ENCODE measurements around the gene SMCR8.
"Not testable (repeated sequence)": the region's sequence is repeated elsewhere in the genome, so short reads cannot be mapped to it uniquely, and the experiment has no call there.

The SMCR8 gene

DNA sequence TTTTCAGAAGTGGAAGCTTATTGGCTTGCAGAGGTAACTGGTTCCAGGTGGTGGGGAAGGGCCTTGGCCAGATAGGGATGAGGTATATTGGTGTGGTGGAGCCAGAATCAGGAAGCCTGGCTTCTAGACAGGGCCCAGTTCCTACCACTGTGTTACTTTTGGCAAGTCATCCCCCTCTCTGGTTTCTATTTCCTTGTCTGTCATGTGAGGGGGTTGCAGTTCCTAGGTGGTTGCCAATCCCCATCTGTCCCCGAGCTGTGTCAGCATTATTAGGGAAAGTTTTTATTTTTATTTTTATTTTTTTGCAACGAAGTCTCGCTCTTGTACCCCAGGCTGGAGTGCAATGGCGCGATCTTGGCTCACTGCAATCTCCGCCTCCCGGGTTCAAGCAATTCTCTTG, 3.0 kb downstream of the SMCR8 start:
- no peak for DNase-seq

DNA sequence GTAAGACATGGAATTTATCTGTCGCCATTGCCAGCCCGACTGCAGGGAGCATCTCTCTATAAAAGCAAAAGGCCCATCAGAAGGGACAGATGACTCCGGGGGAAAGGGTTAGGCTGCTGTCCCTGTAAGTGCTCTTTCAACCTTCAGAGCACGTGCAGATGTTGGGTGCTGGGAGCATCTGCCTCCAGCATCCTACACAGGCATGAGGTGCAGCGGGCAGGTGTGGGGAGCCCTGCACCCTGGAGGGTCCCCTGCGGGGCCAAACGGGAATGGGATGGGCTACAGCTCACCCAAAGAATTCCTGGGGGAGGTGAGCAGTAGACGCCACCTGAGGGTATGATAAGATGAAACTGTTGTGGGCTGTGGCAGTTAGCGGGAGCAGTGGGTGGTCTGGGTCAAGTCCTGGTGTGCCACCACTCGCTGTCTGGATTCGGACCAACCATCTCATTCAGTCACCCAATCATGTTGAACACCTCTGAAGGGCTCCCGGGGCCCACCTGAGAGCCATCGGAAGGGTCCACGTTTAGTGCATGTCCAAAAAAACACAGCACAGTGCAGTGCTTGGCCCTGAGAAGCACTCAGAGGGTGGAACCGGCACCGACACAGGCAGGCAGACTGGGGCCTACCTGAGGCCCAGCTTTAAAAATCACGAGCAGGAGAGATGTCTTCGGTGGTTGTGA, 3.8 kb downstream of the SMCR8 start:
- no peak for DNase-seq

DNA sequence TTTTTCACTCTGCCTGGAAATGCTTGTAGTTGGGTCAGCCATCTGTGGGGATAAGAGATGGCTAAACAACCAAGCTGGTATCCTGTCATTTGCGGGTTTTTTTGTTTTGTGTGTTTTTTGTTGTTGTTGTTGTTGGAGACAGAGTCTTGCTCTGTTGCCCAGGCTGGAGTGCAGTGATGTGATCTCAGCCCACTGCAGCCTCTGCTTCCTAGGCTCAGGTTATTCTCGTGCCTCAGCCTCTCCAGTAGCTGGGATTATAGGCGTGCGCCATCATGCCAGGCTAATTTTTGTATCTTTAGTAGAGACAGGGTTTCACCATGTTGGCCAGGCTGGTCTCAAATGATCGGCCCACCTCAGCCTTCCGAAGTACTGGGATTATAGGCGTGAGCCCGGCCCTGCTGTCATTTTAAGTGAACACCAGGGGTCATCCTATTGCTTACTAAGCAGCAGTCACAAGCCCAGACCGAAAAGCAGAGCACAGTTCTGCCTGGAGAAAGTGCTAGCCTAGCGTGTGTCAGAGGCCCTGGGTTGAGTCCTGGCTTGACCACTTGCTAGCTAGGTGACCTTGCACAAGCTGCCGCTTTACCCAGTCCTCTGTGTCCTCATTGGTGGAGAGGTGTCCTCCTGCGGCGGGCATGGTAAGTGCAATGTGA, 4.6 kb downstream of the SMCR8 start:
- peak; percentile 40 for DNase-seq

DNA sequence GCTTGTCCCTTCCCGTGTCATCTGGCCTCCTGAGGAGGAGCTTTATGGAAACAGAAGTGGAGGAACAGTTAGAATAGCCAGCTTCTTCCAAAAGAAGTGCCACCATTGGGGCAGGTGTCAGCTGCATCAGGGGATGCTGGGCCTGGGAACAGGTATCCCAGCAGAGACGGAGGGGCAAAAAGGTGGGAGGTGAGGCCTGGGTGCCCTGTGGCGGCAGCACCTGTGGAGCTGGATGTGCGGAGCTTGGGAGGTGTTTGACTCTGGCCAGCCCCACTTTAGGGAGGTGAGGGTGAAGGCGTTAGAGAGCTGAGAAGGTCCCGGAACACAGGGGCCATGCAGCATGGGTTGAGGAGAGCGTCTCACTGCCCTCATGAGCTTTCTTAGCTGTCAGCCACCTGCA, 5.2 kb downstream of the SMCR8 start:
- no peak for DNase-seq

DNA sequence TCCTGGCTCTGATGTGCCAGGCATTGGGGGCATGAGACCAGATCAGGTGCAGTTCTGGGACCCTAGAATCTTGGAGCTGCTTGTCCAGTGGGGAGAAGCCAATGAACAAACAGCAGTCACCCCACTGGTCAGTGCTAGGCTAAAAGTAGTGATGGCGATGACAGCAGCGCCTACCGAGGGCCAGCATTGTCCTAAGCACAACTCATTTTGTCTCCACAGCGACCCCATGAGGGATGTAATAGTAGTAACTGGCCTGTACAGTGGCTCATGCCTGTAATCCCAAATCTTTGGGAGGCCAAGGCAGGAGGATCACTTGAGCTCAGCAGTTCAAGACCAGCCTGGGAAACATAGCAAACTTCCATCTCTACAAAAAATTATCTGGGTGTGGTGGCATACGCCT, 6.2 kb downstream of the SMCR8 start:
- DNase-seq, result no peak

DNA sequence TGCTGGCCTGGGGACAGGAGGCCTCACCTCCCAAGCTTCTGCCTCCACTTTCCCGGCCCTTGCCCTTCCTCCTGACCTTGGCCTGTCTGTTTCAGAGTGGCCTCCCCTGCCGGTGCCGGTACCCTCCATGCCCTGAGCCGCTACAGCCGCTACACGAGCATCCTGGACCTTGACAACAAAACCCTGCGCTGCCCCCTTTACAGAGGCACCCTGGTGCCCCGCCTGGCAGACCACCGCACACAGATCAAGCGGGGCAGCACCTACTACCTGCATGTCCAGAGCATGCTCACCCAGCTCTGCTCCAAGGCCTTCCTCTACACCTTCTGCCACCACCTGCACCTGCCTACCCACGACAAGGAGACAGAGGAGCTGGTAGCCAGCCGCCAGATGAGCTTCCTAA, 7.4 kb downstream of the SMCR8 start:
- no peak for DNase-seq

DNA sequence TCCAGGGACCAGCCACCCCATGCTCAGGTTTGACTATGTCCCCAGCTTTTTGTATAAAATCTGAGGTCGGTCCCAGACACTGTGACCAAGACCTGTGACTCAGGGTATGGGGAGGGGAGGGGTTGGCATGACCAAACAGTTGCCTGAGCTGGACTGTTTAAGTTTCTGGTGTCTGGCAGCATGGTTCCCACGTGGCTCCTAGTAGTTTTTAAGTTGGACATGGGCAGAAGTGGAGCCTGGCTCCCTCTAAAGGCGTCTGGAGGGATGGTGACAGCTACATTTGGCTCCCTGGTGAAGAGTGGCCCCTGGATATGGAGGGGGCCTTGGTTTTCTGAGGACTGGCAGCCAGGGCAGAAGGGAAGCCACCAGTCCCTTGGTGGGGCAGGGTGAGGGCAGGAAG, 7.9 kb downstream of the SMCR8 start:
- DNase-seq, result peak; percentile 35

DNA sequence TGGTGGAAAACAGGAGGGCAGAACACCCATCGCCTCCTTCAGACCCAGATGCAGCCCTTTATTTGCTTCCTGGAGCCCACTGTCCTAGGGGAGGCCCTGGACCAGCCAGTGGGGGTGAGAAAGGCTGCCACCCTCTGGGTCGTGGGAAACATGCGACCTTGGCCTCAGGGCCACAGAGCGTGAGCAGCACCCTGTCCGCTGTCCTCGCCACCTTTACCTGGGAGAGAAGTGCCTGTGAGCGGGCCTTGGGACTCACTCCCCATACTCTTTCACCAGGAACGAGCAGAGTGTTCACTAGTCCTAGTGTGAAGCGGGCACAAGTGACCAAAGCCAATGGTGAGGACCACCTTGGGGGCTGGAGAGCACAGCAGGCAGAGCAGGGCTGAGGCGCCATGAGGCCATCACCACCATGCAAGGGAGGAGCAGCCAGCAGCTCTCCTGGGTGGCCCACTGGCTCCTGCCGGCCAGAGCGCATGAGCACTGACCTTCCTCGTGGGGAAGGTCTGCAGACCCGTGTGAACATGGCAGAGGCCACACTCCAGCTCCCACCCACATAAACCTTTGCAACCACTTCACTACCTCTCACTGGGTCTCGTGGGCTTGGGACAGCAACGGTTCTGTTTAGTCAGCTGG, 8.5 kb downstream of the SMCR8 start:
- DNase-seq, result no peak

DNA sequence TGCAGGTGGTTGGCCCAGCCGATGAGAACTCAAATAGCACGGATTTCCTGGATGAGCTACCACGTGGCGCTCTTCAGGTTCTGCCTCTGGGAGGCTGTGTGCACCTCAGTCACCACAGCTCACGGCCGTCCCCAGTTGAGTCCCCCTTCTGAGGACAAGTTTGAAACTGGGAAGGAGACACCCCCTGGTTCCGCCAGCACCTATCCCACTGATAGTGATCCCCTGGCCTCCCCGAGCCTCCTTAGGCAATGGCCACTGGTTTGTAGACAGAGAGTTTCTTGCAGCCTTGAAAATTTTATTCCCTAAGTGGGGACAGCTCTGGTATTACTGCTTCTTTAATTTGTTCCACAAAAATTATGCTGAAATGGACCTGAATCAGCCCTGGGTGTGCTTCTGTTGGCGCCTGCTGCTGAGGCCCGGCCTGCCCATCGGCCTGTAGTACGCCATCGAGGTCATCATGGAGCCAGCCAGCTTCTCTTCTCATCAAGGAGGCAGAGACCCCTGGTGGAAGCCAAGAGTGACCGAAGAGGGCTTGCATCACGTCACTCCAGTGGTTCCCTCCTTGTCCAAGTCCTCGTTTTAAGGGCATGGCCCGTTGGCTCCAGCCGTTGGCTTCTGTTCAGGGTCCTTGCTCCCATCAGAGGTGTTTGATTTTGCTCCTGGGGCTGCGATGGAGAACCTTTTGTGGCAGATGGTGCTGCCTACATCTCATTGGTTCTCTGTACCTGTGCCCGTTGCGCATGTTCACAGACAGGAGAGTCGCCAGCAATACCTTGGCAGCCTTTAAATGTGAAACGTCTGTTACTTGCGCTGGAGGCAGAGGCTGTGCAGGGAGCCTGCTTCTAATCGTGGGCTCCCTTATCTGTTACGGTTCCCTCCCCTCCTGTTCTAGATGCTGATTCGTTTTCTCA, 9.3 kb downstream of the SMCR8 start:
- DNase-seq, result no peak

DNA sequence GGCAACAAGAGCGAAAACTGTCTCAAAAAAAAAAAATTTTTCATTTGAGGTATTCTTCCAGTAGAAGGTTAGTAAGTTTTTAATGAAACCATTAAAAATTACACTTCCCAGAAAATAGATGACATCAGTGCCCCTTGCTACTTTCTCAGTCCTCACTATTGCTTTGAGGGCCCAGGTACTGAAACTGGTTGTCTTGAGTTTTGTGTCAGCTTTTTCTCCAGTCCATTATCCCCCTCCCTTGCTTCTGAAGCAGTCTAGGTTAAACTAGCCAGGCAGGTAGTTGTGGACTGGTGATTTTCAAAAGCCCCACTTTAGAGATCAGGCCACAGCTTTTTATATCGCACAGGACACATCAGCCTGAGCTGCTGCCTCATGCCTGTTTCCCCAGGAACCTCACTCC, 10.9 kb downstream of the SMCR8 start:
- no peak for DNase-seq

DNA sequence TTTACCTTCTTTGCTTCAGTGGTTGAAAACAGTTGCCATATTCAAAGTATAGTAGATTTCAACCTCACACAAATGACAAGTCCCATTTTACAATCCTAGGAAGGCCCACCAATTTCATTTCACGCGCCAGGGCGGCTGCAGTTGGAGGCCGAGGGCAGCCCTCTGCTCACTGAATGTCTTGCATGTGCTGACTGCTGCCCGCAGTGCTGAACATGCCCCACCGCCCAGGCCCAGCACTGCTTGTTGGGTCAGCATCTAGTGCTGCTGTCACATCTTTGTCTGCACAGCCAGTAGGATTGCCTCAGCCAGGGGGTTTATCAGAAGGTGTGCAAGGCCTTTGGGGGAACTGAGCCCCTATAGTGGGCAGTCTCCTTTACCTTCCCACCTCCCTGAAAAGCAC, 11.5 kb downstream of the SMCR8 start:
- DNase-seq, result no peak

DNA sequence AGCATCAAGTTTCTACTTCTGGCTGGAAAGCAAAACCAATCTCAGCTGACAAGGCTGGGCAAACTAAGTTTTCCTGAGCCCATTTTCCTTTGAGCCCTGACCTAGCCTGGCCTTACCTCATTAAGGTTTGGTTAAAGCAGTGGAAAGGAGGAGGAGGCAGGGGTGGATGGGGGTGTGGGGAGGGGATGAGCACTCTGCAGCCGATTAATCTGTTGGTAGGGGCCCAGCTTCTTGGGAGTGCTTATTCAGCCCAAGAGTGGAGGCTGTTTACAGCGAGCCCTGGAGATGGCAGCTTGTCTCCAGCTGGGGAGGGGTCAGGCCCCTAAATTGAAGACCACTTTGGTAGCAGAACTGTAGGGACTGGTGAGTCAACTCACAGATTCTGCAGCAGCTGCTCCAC, 12.0 kb downstream of the SMCR8 start:
- DNase-seq, result no peak

DNA sequence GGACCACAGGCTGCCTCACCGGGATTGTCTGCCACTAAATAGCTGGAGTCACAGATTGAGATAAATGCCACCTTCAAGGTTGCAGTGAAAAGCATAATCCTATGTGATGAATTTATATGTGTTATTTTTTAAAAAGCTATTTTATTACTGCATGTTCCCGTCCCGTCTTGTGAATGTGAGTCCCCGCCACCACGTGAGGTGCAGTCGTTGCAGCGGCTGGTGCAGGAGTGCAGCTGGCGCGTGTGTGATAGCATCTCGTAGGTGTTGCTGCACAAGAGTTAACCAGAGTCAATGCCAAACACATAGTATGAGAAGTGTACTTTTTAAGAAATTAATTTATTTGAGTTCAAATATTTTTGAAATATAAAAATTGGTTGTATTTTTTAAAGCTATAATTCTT, 12.5 kb downstream of the SMCR8 start:
- DNase-seq, result no peak

DNA sequence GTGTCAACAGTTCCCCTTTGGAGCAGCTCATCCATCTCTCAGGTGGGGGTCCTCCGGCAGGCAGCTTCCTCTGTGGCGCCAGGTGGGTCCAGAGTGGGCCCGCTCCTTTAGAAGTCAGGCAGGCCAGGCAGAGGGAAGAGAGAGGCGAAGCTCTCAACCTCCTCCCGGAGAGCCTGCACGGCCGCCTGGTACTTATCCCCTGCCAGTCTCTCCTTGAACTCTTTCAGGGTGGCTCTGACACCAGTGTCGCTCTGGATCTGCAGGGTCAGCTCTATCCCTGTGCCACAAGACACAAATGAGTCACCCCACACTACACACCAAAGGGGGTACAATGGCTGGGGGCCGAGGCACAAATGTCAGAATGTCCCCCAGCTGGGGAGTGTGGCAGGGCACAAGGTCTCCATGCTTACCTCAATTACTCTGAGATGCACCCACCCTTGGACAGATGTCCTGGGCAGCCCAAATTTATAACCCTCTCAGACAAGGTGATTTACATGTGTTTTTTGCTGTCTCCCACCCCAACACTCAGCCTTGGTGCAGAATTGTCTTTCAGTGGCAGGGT, 13.6 kb downstream of the SMCR8 start:
- no peak for DNase-seq

DNA sequence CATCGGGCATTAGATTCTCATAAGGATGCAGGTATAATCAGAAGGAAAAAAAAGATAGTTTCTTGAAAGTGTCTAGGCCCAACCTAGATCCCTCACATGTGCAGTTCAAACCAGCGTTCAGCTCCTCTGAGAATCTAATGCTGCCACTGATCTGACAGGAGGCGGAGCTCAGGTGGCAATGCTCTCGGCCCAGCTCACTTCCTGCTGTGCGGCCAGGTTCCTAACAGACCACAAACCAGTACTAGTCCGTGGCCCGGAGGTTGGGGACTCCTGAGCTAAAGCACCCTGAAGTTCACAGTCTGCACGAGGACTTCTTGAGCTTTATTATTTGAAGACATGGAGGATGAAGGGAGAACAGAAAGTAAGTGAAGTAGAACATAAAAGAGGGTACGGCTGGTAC, 16.8 kb downstream of the SMCR8 start:
- DNase-seq, result no peak

DNA sequence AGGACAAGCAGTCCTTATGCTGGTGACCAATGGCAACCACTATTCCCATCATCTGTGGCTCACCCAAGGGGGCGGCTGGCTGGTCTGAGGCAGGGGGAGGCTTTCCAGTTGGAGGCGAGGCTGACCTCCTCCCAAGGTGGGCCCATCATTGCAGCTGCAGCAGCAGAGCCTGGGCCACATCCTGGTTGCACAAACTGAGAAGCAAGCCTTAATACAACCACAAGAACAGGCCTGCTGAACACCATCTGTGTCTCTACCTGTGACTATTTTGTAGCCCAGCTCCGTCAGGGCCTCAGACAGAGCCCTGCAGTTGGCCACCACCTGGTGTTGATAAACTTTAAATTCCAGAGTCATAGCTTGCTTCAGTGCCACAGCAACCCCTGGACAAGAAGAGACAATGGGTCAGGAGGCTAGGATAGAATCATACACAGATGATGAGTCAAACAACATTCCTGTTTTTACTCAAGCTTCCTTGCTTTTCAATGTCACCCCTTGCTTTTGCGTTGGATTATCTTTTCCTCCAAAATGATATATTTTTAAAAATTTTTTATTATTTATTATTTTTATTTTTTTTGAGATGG, 17.9 kb downstream of the SMCR8 start:
- DNase-seq, result no peak

DNA sequence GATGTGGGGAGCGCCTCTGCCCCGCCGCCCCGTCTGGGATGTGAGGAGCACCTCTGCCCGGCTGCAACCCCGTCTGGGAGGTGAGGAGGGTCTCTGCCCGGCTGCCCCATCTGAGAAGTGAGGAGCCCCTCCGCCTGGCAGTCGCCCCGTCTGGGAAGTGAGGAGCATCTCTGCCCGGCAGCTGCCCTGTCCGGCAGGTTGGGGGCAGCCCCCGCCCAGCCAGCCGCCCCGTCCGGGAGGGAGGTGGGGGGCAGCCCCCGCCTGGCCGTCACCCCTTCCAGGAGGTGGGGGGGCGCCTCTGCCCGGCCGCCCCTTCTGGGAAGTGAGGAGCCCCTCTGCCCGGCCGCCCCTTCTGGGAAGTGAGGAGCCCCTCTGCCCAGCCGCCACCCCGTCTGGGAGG, 23.1 kb downstream of the SMCR8 start:
- DNase-seq, result not testable (repeated sequence)

DNA sequence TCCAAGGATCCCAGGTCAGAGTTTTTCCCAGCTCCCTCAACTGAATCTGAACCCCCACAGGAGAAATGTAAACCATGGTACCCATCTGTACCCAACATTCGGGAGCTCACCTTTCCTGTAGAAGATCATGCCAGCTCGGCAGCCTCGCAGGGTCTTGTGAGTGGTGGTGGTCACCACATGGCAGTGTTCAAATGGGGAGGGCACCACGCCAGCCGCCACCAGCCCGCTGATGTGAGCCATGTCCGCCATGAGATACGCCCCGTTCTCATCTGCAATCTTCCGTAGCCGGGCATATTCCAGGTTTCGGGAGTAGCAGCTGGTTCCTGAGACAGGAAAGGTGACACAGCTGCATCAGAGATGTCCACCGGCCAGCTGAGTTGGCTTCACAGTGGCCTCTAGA, 24.8 kb downstream of the SMCR8 start:
- no peak for DNase-seq

DNA sequence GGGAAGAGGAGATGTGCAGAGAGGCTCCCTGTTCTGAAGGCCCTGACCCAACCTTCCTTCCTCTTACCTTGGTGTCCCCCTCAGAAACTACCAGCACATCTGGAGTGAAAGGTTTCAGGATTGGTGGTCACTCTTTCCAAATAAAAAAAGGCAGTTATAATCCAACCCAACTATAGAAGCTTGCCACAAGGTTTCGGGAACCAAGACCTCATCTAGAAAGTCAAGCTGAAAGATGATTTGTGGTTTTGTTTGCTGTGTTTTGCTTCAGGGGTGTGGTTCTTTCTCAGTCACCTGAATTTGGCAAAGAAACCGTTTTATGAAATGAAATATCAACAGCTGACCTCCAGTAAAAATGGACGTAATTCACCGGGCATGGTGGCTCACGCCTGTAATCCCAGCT, 28.9 kb downstream of the SMCR8 start:
- no peak for DNase-seq

DNA sequence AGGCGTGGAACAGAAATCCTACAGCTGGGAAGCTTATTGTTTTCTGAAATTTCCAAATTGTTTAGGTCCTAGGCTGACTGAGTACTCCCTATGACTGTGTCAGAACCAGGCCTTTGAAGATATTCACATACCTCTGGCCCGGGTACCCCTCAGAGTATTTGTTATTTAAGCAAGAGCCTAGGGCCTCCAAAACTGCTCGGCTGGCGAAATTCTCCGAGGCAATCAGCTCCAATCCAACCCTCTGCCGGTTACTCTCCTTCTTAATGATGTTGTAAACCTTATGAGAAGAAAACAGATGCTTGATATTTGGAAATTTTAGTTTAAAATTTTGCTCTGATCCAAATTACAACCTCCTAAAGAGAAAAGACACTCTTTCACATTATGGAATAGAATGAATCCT, 38.4 kb downstream of the SMCR8 start:
- no peak for DNase-seq

DNA sequence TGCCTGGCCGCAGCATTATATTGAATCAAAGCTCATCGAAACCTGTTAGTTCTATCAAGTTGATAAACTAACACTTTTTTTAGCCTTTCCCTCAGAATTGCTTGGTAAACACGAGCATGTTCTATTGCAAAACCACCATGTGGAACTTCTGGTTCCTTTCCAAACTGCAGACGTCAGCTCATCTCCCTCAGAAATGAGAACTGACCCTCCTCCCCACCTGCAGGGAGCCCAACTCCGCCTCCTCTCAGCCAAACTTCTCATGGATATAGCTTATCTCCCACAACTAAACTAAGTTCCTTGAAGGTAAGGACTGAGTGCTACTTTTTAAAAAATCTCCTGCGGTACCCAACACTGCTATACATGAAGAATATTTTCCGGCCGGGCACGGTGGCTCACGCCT, 41.5 kb downstream of the SMCR8 start:
- peak; percentile 58 for DNase-seq

DNA sequence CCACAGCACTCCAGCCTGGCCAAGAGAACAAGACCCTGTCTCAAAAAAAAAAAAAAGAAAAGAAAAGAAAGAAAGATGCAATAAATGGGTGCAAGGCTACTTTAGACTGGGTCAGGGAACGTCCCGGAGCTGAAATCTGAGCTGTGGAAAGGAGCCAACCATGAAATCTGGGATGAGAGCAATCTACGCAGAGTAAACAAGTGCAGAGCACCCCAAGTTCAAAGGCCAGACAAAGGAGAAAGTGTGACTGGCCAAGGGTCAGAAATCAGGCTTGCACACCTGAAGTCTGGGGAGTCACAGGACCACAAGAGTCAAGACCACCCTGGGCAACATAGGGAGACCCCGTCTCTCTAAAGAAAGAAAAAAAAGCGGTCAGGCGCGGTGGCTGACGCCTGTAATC, 45.4 kb downstream of the SMCR8 start:
- no peak for DNase-seq

All from MV-4-11 (cell line).